ENCODE data around the gene MXD1.

MXD1 gene

DNA sequence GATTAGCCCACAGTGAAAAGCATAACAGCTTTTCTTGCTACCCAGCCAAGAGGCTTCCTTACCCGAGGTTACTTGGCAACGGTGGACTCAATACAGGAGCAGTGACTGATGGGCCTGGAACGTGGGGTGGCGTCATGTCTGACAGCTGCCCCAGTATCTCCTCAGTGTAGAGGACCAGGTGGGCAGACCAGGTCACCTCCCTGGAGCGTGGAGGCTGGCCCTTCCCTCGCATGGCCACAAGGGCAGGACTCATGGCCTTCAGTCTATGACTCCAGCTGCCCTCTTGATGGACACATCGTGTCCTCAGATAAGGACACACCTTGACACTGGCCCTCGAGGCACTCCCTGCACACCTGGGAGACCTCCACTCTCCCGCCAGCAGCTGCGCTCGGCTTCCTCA lies 40.1 kb downstream of the MXD1 start:
- no peak for DNase-seq

- no peak for DNase-seq
Measured at GRCh38 chr2:69956475-69956979, 41.6 kb downstream of the MXD1 start.

DNA sequence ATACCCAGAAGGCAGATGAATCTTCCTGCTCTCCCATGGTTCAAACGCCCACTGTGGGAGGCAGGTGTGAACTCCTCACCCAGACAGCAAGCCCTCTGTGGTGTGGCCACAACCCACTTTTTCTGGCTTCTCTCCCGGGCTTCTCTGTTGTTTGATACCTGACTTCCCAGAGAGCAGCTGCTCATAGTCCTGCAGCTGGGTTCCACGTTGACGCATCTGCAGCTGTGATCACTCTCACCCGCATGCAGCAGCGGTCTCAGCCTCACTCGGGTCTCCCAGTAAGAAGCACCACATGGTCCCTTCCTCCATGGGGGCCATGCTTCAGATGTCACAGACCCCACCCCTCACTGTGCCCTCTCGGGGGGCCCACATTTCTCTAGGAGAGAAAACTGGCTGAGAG lies 43.1 kb downstream of the MXD1 start:
- DNase-seq, result no peak

DNA sequence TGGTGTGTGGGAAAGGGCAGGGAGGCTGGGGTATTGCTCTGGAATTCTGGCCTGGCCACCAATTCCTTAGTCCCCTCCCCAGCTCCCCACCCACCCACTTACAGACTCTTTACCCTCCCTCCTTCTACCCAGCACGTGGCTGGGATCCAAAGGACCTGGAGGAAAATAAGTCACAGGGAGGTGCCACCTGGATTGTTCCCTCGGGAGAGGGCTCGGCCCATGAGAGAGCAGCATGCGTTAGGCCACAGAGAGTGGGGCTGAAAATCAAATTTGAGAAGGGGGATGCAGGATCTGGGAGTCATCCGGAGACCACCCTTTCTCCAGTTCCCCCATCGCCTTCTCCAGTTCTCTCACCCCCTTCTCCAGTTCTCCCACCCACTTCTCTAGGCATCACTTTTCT lies 43.6 kb downstream of the MXD1 start:
- DNase-seq, result no peak

GRCh38 chr2:69959425-69959824 lies 44.5 kb downstream of the MXD1 start:
- DNase-seq, result no peak

- no peak for DNase-seq
Measured at GRCh38 chr2:69960821-69961220, 45.9 kb downstream of the MXD1 start.

- DNase-seq, result no peak
Measured at GRCh38 chr2:69961496-69961895, 46.6 kb downstream of the MXD1 start, which contains the start of gene ASPRV1. Gene ASPRV1 (minus strand): TSS chr2:69961631. CDS start chr2:69961436, 195 bp downstream.

GRCh38 chr2:69962986-69963730 lies 48.2 kb downstream of the MXD1 start:
- no peak for DNase-seq

- DNase-seq, result no peak
Measured at GRCh38 chr2:69964353-69964841, 49.5 kb downstream of the MXD1 start.

GRCh38 chr2:69965756-69966445 lies 51.0 kb downstream of the MXD1 start:
- no peak for DNase-seq

- DNase-seq, result no peak
Measured at GRCh38 chr2:69966496-69966895, 51.6 kb downstream of the MXD1 start.

DNA sequence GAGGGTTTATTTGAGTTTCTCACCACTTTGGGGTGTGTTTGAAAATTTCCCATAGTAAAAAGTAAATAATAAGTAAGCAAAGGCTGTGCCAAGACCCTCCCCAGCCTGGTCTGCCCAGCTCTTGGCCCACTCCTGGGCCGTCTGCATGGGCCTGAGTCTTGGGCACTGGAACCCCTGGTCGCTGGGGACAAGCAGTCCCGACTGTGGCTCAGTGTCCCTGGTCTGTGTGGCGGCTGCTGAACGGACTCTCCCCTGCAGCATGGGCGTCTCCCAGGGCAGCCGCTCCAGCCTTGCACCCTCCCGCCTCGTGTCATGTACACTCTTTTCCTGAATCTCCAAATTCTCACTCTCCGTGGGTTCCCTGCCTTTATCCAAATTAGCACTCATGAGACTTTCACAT lies 53.7 kb downstream of the MXD1 start:
- DNase-seq, result no peak

DNA sequence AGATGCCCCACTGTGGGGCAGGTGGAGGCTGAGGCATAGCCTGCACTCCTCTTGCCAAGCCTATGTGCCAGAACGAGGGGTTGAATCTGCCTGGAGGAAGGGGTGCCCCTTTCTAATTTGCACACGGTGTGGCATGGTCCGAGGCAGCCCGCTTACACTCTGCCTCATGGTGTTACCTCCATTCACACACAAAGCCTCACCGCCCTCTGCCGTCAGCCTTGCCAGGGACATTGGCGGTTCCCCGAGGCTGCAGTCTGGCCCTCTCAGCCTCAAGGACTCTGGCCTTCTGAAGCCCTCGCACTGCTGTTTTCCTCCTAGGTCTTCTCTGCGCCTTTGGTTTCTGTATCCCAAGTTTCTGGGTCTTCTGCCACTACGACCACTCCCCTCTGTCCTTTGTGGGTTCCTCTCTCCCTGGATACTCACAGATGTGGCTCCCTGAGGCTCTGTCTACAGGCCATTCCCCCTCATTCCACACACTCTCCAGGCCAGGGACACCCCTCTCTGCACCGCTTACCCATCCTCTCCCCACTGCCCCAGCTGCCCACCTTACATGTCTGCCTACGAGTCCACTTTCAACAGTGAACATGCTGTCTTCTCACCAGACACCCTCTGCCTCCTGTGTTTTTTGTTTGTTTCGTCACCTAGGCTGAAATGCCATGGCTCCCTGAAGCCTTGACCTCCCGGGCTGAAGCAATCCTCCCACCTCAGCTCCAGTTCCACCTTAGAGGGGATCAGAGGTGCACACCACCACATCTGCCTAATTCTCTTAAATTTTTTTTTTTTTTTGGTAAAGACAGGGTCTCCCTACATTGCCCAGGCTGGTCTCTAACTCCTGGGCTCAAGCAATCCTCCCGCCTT lies 54.4 kb downstream of the MXD1 start:
- DNase-seq, result no peak

DNA sequence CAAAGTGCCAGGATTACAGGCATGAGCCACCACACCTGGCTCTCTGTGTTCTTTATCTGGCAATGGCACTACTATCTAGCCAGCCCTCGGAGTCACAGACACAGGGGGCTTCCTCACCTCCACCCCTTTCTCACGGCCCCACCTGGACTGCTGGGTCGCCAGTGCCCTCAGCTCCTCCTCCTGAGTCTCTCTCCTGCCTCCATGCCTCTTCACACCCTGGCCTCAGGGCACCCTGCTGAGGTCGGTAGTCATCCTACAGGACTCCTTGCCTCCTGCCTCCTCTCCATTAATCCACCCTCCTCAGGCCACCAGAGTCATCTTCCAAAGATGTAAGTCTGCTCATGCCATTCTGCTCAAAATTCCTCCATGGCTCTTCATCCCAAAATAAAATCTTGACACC lies 55.1 kb downstream of the MXD1 start:
- DNase-seq, result no peak

GRCh38 chr2:69972822-69973221 lies 57.9 kb downstream of the MXD1 start:
- DNase-seq, result no peak

DNA sequence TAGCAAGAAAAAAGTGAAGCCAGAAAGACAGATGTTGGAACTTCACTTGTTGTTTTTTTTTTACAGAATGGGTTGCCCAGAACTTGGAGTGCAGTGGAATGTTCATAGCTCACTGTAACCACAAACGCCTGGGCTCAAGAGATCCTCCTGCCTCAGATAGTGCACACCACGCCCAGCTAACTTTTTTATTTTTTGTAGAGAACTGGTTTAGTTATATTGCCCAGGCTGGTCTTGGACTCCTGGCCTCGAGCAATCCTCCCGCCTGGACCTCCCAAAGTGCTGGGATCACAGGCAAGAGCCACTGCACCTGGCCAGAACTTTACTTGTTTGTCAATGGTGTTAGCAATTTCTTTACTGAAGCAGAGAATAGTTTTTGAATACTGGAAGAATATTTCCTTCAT lies 58.4 kb downstream of the MXD1 start:
- no peak for DNase-seq

- no peak for DNase-seq
Measured at GRCh38 chr2:69975136-69975852, 60.4 kb downstream of the MXD1 start.

- DNase-seq, result no peak
Measured at GRCh38 chr2:69975853-69976462, 61.0 kb downstream of the MXD1 start.

- DNase-seq, result no peak
Measured at GRCh38 chr2:69977186-69977585, 62.3 kb downstream of the MXD1 start.

GRCh38 chr2:69977906-69978482 lies 63.1 kb downstream of the MXD1 start:
- no peak for DNase-seq

DNA sequence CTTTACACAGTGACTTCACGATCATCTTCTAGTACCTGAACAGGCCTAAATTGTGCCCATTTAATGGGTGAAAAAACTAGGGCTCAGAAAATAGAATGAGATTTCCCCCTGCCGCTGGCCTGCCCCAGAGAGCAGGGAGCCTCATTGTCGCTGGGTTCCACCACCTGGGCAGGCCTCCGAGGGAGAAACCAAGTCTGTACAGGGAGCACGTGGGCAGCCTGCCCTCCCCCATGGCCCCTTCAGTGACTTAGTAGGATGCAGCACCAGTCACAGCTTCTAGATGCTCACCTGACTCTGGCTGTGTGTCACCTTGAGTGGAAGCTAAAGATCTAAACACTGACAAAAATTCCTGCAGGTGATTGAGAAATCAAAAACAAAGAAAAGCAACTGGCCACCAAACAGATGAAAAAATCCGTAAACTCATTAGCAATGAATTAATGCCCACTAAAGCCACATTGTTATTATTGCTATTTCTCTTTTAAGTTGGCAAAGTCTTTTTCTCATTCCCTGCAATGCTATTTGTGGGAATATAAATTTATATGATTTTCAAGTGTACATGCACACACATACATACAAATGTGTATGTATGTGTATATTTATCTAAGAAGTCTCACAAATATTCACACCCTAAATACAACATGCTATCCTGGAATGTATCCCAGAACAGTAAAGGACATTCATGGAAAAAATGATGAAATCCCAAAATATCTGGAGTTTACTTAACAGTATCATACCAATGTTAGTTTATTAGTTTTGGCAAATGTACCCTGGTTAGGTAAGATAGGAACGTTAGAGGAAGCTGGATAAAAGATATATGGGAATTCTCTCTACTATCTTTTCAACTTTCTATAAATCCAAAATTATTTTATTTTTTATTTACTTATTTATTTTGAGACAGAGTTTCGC lies 65.2 kb downstream of the MXD1 start:
- DNase-seq, result no peak

Data from MV-4-11 (cell line).